CD14-positive monocyte (primary cell): ENCODE measurements around the gene HELB. TPM values are rescaled to one million over a fixed set of nuclear protein-coding genes. Genes with fewer than 3 reads are reported as not detected.

Experiments
- DNase-seq, 3 donors: peaks; one replicate each; pipeline ENCODE4 v3.0.0-alpha.2; 2011 to 2022
- H2AFZ ChIP-seq: 2 replicates; pipeline ENCODE4 v1.6.0; 2012; ENCODE audit warnings: mild to moderate bottlenecking, low read depth, low read length, inconsistent platforms; ENCODE audit not compliant: insufficient read depth, poor library complexity, severe bottlenecking
- H3K27ac ChIP-seq, 2 donors: 1 replicate in 1 of 2; 2 replicates in 1 of 2; pipeline ENCODE4 v1.5.1; 2012 to 2013; ENCODE audit warnings: low read length in 2 of 2, control low read depth in 1 of 2, inconsistent platforms in 1 of 2, low read depth in 1 of 2, mild to moderate bottlenecking in 1 of 2
- H3K27me3 ChIP-seq, 2 donors: one replicate each; pipeline versions ENCODE4 v1.6.0 to v1.6.1; 2011 to 2013; ENCODE audit warnings: low read length in 2 of 2; ENCODE audit not compliant: control insufficient read depth in 2 of 2, insufficient read depth in 2 of 2
- H3K36me3 ChIP-seq, 2 donors: replicated peaks in 1 of 2; 1 replicate in 1 of 2; 2 replicates in 1 of 2; pipeline versions ENCODE4 v1.5.1 to v1.6.1; 2012 to 2013; ENCODE audit warnings: low read length in 2 of 2, control low read depth in 1 of 2, inconsistent platforms in 1 of 2, mild to moderate bottlenecking in 1 of 2; ENCODE audit not compliant: insufficient read depth in 2 of 2, control insufficient read depth in 1 of 2
- H3K4me1 ChIP-seq, 2 donors: 1 replicate in 1 of 2; 2 replicates in 1 of 2; pipeline versions ENCODE4 v1.5.1 to v1.6.1; 2012 to 2013; ENCODE audit warnings: low read length in 2 of 2, control low read depth in 1 of 2, inconsistent platforms in 1 of 2, mild to moderate bottlenecking in 1 of 2, moderate library complexity in 1 of 2; ENCODE audit not compliant: insufficient read depth in 2 of 2, control insufficient read depth in 1 of 2
- H3K4me2 ChIP-seq: replicated peaks from 2 replicates; pipeline ENCODE3; 2012; ENCODE audit warnings: low read length, moderate library complexity, mild to moderate bottlenecking; ENCODE audit not compliant: poor library complexity, severe bottlenecking; ENCODE audit errors: extremely low read depth
- H3K4me3 ChIP-seq, 3 experiments: fragments of 200-600 bp in 1 of 3; sonication (generic) in 1 of 3; replicated peaks in 1 of 3; 1 replicate in 2 of 3; 2 replicates in 1 of 3; pipeline ENCODE4 v1.5.1; 2011 to 2013; ENCODE audit warnings: low read length in 3 of 3, mild to moderate bottlenecking in 3 of 3, control low read depth in 2 of 3, low read depth in 2 of 3, inconsistent platforms in 1 of 3, moderate library complexity in 1 of 3
- H3K79me2 ChIP-seq: 2 replicates; pipeline ENCODE4 v1.6.0; 2012; ENCODE audit warnings: mild to moderate bottlenecking, control low read depth, inconsistent platforms, low read length, moderate library complexity; ENCODE audit not compliant: insufficient read depth
- H3K9ac ChIP-seq: 2 replicates; pipeline ENCODE4 v1.6.0; 2017; ENCODE audit warnings: low read length, mild to moderate bottlenecking; ENCODE audit not compliant: insufficient read depth, poor library complexity, severe bottlenecking
- H3K9me3 ChIP-seq, 2 donors: replicated peaks in 1 of 2; 1 replicate in 1 of 2; 2 replicates in 1 of 2; pipeline versions ENCODE4 v1.5.1 to v1.6.1; 2012 to 2013; ENCODE audit warnings: low read length in 2 of 2, control low read depth in 1 of 2; ENCODE audit not compliant: control insufficient read depth in 1 of 2, insufficient read depth in 1 of 2
- H4K20me1 ChIP-seq: 2 replicates; pipeline ENCODE4 v1.6.0; 2012; ENCODE audit warnings: mild to moderate bottlenecking, low read length, control low read depth, moderate library complexity; ENCODE audit not compliant: insufficient read depth
- H3K27ac Mint-ChIP-seq, 7 donors: one replicate each; pipeline ENCODE4 v1.8.0; 2020; ENCODE audit warnings: mild to moderate bottlenecking in 7 of 7, mixed read lengths in 7 of 7, moderate library complexity in 6 of 7, inconsistent platforms in 2 of 7
- H3K27me3 Mint-ChIP-seq, 3 donors: one replicate each; pipeline ENCODE4 v1.8.0; 2021 to 2022; ENCODE audit warnings: low read depth in 3 of 3, mild to moderate bottlenecking in 3 of 3, mixed read lengths in 3 of 3, moderate library complexity in 3 of 3, inconsistent platforms in 1 of 3
- H3K36me3 Mint-ChIP-seq, 2 donors: one replicate each; pipeline ENCODE4 v1.8.0; 2020; ENCODE audit warnings: mixed read lengths in 2 of 2, inconsistent platforms in 1 of 2, mild to moderate bottlenecking in 1 of 2
- H3K4me1 Mint-ChIP-seq: one replicate; pipeline ENCODE4 v1.8.0; 2020; ENCODE audit warnings: mild to moderate bottlenecking, mixed read lengths
- H3K4me3 Mint-ChIP-seq, 2 donors: one replicate each; pipeline ENCODE4 v1.8.0; 2020; ENCODE audit warnings: mild to moderate bottlenecking in 2 of 2, mixed read lengths in 2 of 2, moderate library complexity in 1 of 2
- H3K9me3 Mint-ChIP-seq, 7 donors: one replicate each; pipeline ENCODE4 v1.8.0; 2020 to 2022; ENCODE audit warnings: mixed read lengths in 7 of 7, mild to moderate bottlenecking in 6 of 7, moderate library complexity in 6 of 7, inconsistent platforms in 2 of 7
- WGBS: methylation state at CpG from one replicate; pipeline ENCODE4 v1.1.5; 2013; ENCODE audit warnings: missing lambda C conversion rate; ENCODE audit not compliant: insufficient coverage; 5-methylcytosine and 5-hydroxymethylcytosine counted together
- intact Hi-C, 2 donors: fragments of 100-400 bp; cut with micrococcal nuclease; formaldehyde crosslinking; loops; one replicate each; pipeline versions ENCODE4 v1.15.0 to v1.15.1; 2023
- polyA plus RNA-seq, 3 donors: library from polyadenylated mRNA; depleted of rRNA in 1 of 3; unstranded in 2 of 3; stranded (reverse) in 1 of 3; fragments of 300-500 nt in 2 of 3; fragments of >200 nt in 1 of 3; fragmentation: Illumina TruSeq in 2 of 3; gene quantifications; 1 replicate in 2 of 3; 2 replicates in 1 of 3; pipeline ENCODE4 v1.2.3, GENCODE V29; 2012 to 2021
- TF ChIP-seq, protein P1 (sequence below): fragments of 200-600 bp; IDR thresholded peaks from one replicate; pipeline ENCODE4 v1.8.0; 2022; ENCODE audit warnings: antibody characterized with exemption, mild to moderate bottlenecking

Gene HELB
- polyA plus RNA-seq, 3 donors, result 1.8 to 3.4 (median 3.0) TPM

DNA sequence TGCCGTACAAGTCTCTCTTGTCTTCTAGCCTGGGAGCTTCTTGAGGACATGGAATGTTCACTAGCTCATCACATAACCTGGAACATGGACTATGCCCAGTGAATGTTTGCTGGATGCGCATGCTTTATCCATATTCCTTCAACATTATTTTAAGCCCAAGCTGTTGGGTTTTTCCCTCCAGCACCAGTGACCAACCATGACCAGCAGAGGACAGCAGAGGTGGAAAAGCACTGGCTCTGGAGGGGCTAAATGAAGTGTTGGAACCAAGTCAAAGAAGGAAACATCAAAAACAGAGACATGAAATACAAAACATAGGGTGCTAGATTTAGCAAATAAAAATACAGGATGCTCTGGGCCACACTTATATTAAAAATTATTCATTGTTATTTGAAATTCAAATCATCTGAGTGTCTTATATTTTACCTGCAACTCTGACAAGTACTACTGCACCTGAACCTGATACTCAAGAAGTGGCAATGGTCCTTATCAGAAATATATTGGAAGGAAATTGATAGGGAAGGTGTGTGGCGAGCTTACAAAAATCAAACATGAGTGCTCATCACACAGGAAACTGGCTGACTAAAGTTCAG is 23.1 kb upstream of the HELB start:
- H3K4me1 ChIP-seq, result peaks cover 31 to 44% of the 10 kb centered on the region in 2 donors
- peaks cover 0 to 5% of the 10 kb centered on the region in 2 donors for H3K36me3 Mint-ChIP-seq
- H3K9ac ChIP-seq, result no peak overlapping the region
- H3K9me3 ChIP-seq, result no peaks in the 10 kb centered on the region
- intact Hi-C loops, result no loop called here
- peaks cover 0 to 3% (median 1%) of the 10 kb centered on the region in 3 donors for H3K27me3 Mint-ChIP-seq
- 71% methylated on average over 1 of the region's 3 CpGs for WGBS
- H2AFZ ChIP-seq, result peak overlapping the region; percentile 36
- TF ChIP-seq, protein P1, sequence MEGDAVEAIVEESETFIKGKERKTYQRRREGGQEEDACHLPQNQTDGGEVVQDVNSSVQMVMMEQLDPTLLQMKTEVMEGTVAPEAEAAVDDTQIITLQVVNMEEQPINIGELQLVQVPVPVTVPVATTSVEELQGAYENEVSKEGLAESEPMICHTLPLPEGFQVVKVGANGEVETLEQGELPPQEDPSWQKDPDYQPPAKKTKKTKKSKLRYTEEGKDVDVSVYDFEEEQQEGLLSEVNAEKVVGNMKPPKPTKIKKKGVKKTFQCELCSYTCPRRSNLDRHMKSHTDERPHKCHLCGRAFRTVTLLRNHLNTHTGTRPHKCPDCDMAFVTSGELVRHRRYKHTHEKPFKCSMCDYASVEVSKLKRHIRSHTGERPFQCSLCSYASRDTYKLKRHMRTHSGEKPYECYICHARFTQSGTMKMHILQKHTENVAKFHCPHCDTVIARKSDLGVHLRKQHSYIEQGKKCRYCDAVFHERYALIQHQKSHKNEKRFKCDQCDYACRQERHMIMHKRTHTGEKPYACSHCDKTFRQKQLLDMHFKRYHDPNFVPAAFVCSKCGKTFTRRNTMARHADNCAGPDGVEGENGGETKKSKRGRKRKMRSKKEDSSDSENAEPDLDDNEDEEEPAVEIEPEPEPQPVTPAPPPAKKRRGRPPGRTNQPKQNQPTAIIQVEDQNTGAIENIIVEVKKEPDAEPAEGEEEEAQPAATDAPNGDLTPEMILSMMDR, result peak; percentile 72
- peak overlapping the region in 1 of 2 donors; percentile 56 for H3K27ac ChIP-seq
- H3K4me2 ChIP-seq, result peak overlapping the region; percentile 8
- H3K36me3 ChIP-seq, result no peaks in the 10 kb centered on the region
- H3K27me3 ChIP-seq, result no peaks in the 10 kb centered on the region
- no peak overlapping the region for H3K4me3 ChIP-seq
- peaks cover 49% of the 10 kb centered on the region for H3K4me1 Mint-ChIP-seq
- no peaks in the 10 kb centered on the region for H3K79me2 ChIP-seq
- H3K9me3 Mint-ChIP-seq, result peaks cover 3 to 9% (median 7%) of the 10 kb centered on the region in 7 donors
- no peak overlapping the region for H3K4me3 Mint-ChIP-seq
- peak in 1 of 3 donors; percentile 27 for DNase-seq
- H3K27ac Mint-ChIP-seq, result peak overlapping the region in 3 of 7 donors; percentile 4 to 64 (median 55)
- H4K20me1 ChIP-seq, result no peaks in the 10 kb centered on the region

DNA sequence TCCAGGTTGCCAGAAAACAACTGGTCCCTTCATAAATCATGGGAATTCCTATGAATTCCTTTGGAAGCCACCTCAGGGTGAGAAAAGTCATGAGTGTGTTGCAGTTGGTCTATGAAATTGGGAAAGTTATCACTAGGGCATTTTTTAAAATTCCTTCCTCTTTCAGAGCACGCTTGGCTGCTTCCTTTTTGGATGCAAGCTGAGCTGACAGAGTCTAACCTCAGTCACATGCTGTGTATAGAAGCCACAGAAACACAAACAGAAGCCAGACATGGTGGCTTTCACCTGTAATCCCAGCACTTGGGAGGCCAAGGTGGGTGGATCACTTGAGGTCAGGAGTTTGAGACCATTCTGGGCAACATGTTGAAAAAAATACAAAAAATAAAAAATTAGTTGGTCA is 21.7 kb upstream of the HELB start:
- Histone ChIP-seq H3K79me2 (no peaks in the 10 kb centered on the region), H3K36me3 (no peaks in the 10 kb centered on the region), H3K27ac (peak overlapping the region in 1 of 2 donors; percentile 56), H3K4me2 (no peak overlapping the region), H4K20me1 (no peaks in the 10 kb centered on the region), H3K27me3 (no peaks in the 10 kb centered on the region), H2AFZ (no peak overlapping the region), H3K4me3 (no peak overlapping the region), H3K4me1 (peaks cover 27 to 35% of the 10 kb centered on the region in 2 donors), H3K9me3 (no peaks in the 10 kb centered on the region), H3K9ac (no peak overlapping the region)
- Mint-ChIP-seq H3K27me3 (peaks cover 0 to 3% (median 0%) of the 10 kb centered on the region in 3 donors), H3K27ac (peak overlapping the region in 5 of 7 donors; percentile 14 to 78 (median 69)), H3K9me3 (peaks cover 2 to 9% (median 7%) of the 10 kb centered on the region in 7 donors), H3K4me3 (no peak overlapping the region), H3K4me1 (peaks cover 38% of the 10 kb centered on the region), H3K36me3 (peaks cover 0 to 5% of the 10 kb centered on the region in 2 donors)
- intact Hi-C loops, result no loop called here
- DNase-seq, result peak; percentile 37 to 71 (median 70)
- TF ChIP-seq, protein P1, result no peak
- no CpG with 5 or more reads among the region's 1 CpG for WGBS
